Naive B cell (primary cell): ENCODE data around the gene ZBTB40. TPM values are rescaled to one million over a fixed set of nuclear protein-coding genes. Genes with fewer than 3 reads are reported as not detected.

Experiments
- ATAC-seq, 2 donors: fragments of 150-1000 bp; cut with Tn5 transposase; 2 replicates each; pipeline ENCODE4 v1.10.0; 2021; ENCODE audit warnings: low read depth in 2 of 2, mild to moderate bottlenecking in 2 of 2, moderate library complexity in 2 of 2
- DNase-seq: peaks from one replicate; pipeline ENCODE4 v3.0.0; 2022
- H3K27ac Mint-ChIP-seq, 6 donors: one replicate each; pipeline ENCODE4 v1.8.0; 2020 to 2022; ENCODE audit warnings: mild to moderate bottlenecking in 6 of 6, mixed read lengths in 6 of 6, moderate library complexity in 5 of 6, inconsistent platforms in 2 of 6
- H3K27me3 Mint-ChIP-seq, 3 donors: one replicate each; pipeline ENCODE4 v1.8.0; 2021 to 2022; ENCODE audit warnings: mixed read lengths in 3 of 3, mild to moderate bottlenecking in 1 of 3
- H3K36me3 Mint-ChIP-seq, 2 donors: one replicate each; pipeline ENCODE4 v1.8.0; 2020 to 2022; ENCODE audit warnings: mixed read lengths in 2 of 2, inconsistent platforms in 1 of 2, mild to moderate bottlenecking in 1 of 2
- H3K4me1 Mint-ChIP-seq, 3 donors: one replicate each; pipeline ENCODE4 v1.8.0; 2020 to 2022; ENCODE audit warnings: mixed read lengths in 3 of 3, inconsistent platforms in 1 of 3, mild to moderate bottlenecking in 1 of 3, moderate library complexity in 1 of 3
- H3K4me3 Mint-ChIP-seq, 8 donors: one replicate each; pipeline ENCODE4 v1.8.0; 2020 to 2022; ENCODE audit warnings: mild to moderate bottlenecking in 8 of 8, mixed read lengths in 8 of 8, moderate library complexity in 8 of 8, inconsistent platforms in 2 of 8
- H3K9me3 Mint-ChIP-seq, 7 donors: one replicate each; pipeline ENCODE4 v1.8.0; 2020 to 2022; ENCODE audit warnings: mixed read lengths in 7 of 7, mild to moderate bottlenecking in 5 of 7, inconsistent platforms in 2 of 7, moderate library complexity in 1 of 7
- polyA plus RNA-seq, 6 donors: library from polyadenylated mRNA; unstranded; fragments of 300-500 nt; fragmentation: Illumina TruSeq; gene quantifications; one replicate each; pipeline ENCODE4 v1.2.3, GENCODE V29; 2021; ENCODE audit warnings: low read depth in 6 of 6

The ZBTB40 gene
- polyA plus RNA-seq, 6 donors from 2014 or later = 1.5 to 7.7 (median 3.4) TPM

GRCh38 chr1:22524481-22524880 lies 72.8 kb downstream of the ZBTB40 start:
- Mint-ChIP-seq H3K4me3 (no peak overlapping the region), H3K9me3 (no peaks in the 10 kb centered on the region), H3K27me3 (no peaks in the 10 kb centered on the region), H3K4me1 (no peaks in the 10 kb centered on the region), H3K27ac (no peak overlapping the region), H3K36me3 (peaks cover 31 to 39% of the 10 kb centered on the region in 2 donors)
- ATAC-seq (no peak), DNase-seq (no peak)

GRCh38 chr1:22525211-22525610 lies 73.6 kb downstream of the ZBTB40 start:
- Mint-ChIP-seq H3K36me3 (peaks cover 25 to 42% of the 10 kb centered on the region in 2 donors), H3K27ac (no peak overlapping the region), H3K9me3 (no peaks in the 10 kb centered on the region), H3K27me3 (no peaks in the 10 kb centered on the region), H3K4me3 (peak overlapping the region in 1 of 8 donors; percentile 15), H3K4me1 (no peaks in the 10 kb centered on the region)
- no peak for ATAC-seq
- DNase-seq = no peak

- no peak overlapping the region for H3K27ac Mint-ChIP-seq
- H3K4me3 Mint-ChIP-seq = no peak overlapping the region
- DNase-seq (no peak), ATAC-seq (no peak)
- H3K27me3 Mint-ChIP-seq = no peaks in the 10 kb centered on the region
- no peaks in the 10 kb centered on the region for H3K4me1 Mint-ChIP-seq
- H3K9me3 Mint-ChIP-seq = no peaks in the 10 kb centered on the region
- peaks cover 23 to 39% of the 10 kb centered on the region in 2 donors for H3K36me3 Mint-ChIP-seq
Measured at GRCh38 chr1:22525646-22526045, 74.0 kb downstream of the ZBTB40 start.

- Mint-ChIP-seq H3K36me3 (peaks cover 23 to 38% of the 10 kb centered on the region in 2 donors), H3K4me3 (no peak overlapping the region), H3K4me1 (no peaks in the 10 kb centered on the region), H3K27me3 (no peaks in the 10 kb centered on the region), H3K27ac (no peak overlapping the region), H3K9me3 (no peaks in the 10 kb centered on the region)
- ATAC-seq (no peak), DNase-seq (no peak)
Measured at GRCh38 chr1:22526098-22526497, 74.4 kb downstream of the ZBTB40 start.

GRCh38 chr1:22526677-22527076 lies 75.0 kb downstream of the ZBTB40 start:
- Mint-ChIP-seq H3K27ac (no peak overlapping the region), H3K36me3 (peaks cover 23 to 39% of the 10 kb centered on the region in 2 donors), H3K4me3 (no peak overlapping the region), H3K9me3 (no peaks in the 10 kb centered on the region), H3K27me3 (no peaks in the 10 kb centered on the region), H3K4me1 (no peaks in the 10 kb centered on the region)
- ATAC-seq (no peak), DNase-seq (no peak)

GRCh38 chr1:22527122-22527521 lies 75.5 kb downstream of the ZBTB40 start:
- H3K36me3 Mint-ChIP-seq = peaks cover 19 to 39% of the 10 kb centered on the region in 2 donors

GRCh38 chr1:22527555-22528296 lies 76.1 kb downstream of the ZBTB40 start:
- no peaks in the 10 kb centered on the region for H3K9me3 Mint-ChIP-seq
- ATAC-seq (no peak), DNase-seq (no peak)
- H3K4me1 Mint-ChIP-seq = no peaks in the 10 kb centered on the region
- H3K27ac Mint-ChIP-seq = peak overlapping the region in 1 of 6 donors; percentile 40
- peaks cover 16 to 36% of the 10 kb centered on the region in 2 donors for H3K36me3 Mint-ChIP-seq
- H3K4me3 Mint-ChIP-seq = no peak overlapping the region
- H3K27me3 Mint-ChIP-seq = no peaks in the 10 kb centered on the region

More at GRCh38 chr1:22527122-22527521, 75.5 kb downstream of the ZBTB40 start:
- H3K9me3 Mint-ChIP-seq = no peaks in the 10 kb centered on the region
- DNase-seq (no peak), ATAC-seq (no peak)
- H3K27me3 Mint-ChIP-seq = no peaks in the 10 kb centered on the region
- H3K4me1 Mint-ChIP-seq = no peaks in the 10 kb centered on the region
- no peak overlapping the region for H3K27ac Mint-ChIP-seq
- H3K4me3 Mint-ChIP-seq = no peak overlapping the region

- H3K36me3 Mint-ChIP-seq = peaks cover 12 to 33% of the 10 kb centered on the region in 2 donors
- H3K9me3 Mint-ChIP-seq = no peaks in the 10 kb centered on the region
- no peak overlapping the region for H3K4me3 Mint-ChIP-seq
- ATAC-seq = no peak
- peak overlapping the region in 1 of 6 donors; percentile 29 for H3K27ac Mint-ChIP-seq
- DNase-seq = no peak
- H3K27me3 Mint-ChIP-seq = no peaks in the 10 kb centered on the region
- no peaks in the 10 kb centered on the region for H3K4me1 Mint-ChIP-seq
Measured at GRCh38 chr1:22528451-22528850, 76.8 kb downstream of the ZBTB40 start.

GRCh38 chr1:22529901-22530621 lies 78.4 kb downstream of the ZBTB40 start:
- H3K27ac Mint-ChIP-seq = peak overlapping the region in 1 of 6 donors; percentile 8
- no peak overlapping the region for H3K4me3 Mint-ChIP-seq
- peaks cover 10 to 24% of the 10 kb centered on the region in 2 donors for H3K36me3 Mint-ChIP-seq
- no peaks in the 10 kb centered on the region for H3K4me1 Mint-ChIP-seq
- no peaks in the 10 kb centered on the region for H3K27me3 Mint-ChIP-seq
- no peak for DNase-seq
- ATAC-seq = no peak
- H3K9me3 Mint-ChIP-seq = no peaks in the 10 kb centered on the region

- ATAC-seq (no peak), DNase-seq (no peak)
- Mint-ChIP-seq H3K4me1 (no peaks in the 10 kb centered on the region), H3K9me3 (no peaks in the 10 kb centered on the region), H3K36me3 (peaks cover 5 to 24% of the 10 kb centered on the region in 2 donors), H3K27ac (peak overlapping the region in 1 of 6 donors; percentile 54), H3K27me3 (no peaks in the 10 kb centered on the region), H3K4me3 (no peak overlapping the region)
Measured at GRCh38 chr1:22530715-22531114, 79.1 kb downstream of the ZBTB40 start.

GRCh38 chr1:22531251-22531650 lies 79.6 kb downstream of the ZBTB40 start:
- Mint-ChIP-seq H3K9me3 (no peaks in the 10 kb centered on the region), H3K27ac (no peak overlapping the region), H3K4me1 (no peaks in the 10 kb centered on the region), H3K27me3 (no peaks in the 10 kb centered on the region), H3K36me3 (peaks cover 11 to 24% of the 10 kb centered on the region in 2 donors), H3K4me3 (no peak overlapping the region)
- ATAC-seq (no peak), DNase-seq (no peak)

GRCh38 chr1:22533244-22533895 lies 81.7 kb downstream of the ZBTB40 start:
- Mint-ChIP-seq H3K9me3 (no peaks in the 10 kb centered on the region), H3K27me3 (no peaks in the 10 kb centered on the region), H3K36me3 (peaks cover 14 to 24% of the 10 kb centered on the region in 2 donors), H3K4me3 (no peak overlapping the region), H3K4me1 (peaks cover 0 to 5% (median 0%) of the 10 kb centered on the region in 3 donors), H3K27ac (no peak overlapping the region)
- ATAC-seq (no peak), DNase-seq (no peak)

- Mint-ChIP-seq H3K4me3 (no peak overlapping the region), H3K4me1 (peaks cover 6 to 18% (median 11%) of the 10 kb centered on the region in 3 donors), H3K36me3 (peaks cover 13 to 14% of the 10 kb centered on the region in 2 donors), H3K27me3 (no peaks in the 10 kb centered on the region), H3K27ac (peak overlapping the region in 1 of 6 donors; percentile 28), H3K9me3 (no peaks in the 10 kb centered on the region)
- ATAC-seq (no peak), DNase-seq (no peak)
Measured at GRCh38 chr1:22534951-22535350, 83.3 kb downstream of the ZBTB40 start.
